Measurements from ENCODE around the gene SERP2.

The SERP2 gene

GRCh38 chr13:44379885-44380284 lies 6.3 kb downstream of the SERP2 start:
- H3K27ac ChIP-seq (ENCODE audit: low read depth, low read length), result no peak overlapping the region

GRCh38 chr13:44380404-44381165 lies 7.0 kb downstream of the SERP2 start:
- Histone ChIP-seq H3F3A (ENCODE audit: insufficient read depth) (no peaks in the 10 kb centered on the region), H3K4me2 (ENCODE audit: low read depth, low read length, poor library complexity, severe bottlenecking) (no peak overlapping the region), H3K79me2 (ENCODE audit: insufficient read depth, low read length) (no peaks in the 10 kb centered on the region), H3K9me3 (ENCODE audit: insufficient read depth, low read length) (no peaks in the 10 kb centered on the region), H3K27ac (ENCODE audit: low read depth, low read length) (no peak overlapping the region), H3K27me3 (ENCODE audit: low read length) (no peaks in the 10 kb centered on the region), H3K9ac (ENCODE audit: low read length) (no peak overlapping the region), H2AFZ (ENCODE audit: low read depth, low read length, severe bottlenecking) (no peak overlapping the region), H3K9me2 (replicated peaks; ENCODE audit: insufficient read depth, low read length) (no peaks in the 10 kb centered on the region), H4K20me1 (ENCODE audit: low read depth, low read length) (no peaks in the 10 kb centered on the region), H3K4me3 (ENCODE audit: insufficient read depth, low read length, poor library complexity, severe bottlenecking) (no peak overlapping the region), H3K36me3 (ENCODE audit: low read length) (no peaks in the 10 kb centered on the region)
- TF ChIP-seq CTCF (IDR thresholded peaks at IDR 0.05; ENCODE audit: insufficient read depth, low read length, poor library complexity, severe bottlenecking), result no peak
- no peak for TF ChIP-seq EZH2phosphoT487 (conservative IDR thresholded peaks at IDR 0.05; ENCODE audit: low read length)

More at GRCh38 chr13:44379885-44380284, 6.3 kb downstream of the SERP2 start:
- Histone ChIP-seq H3F3A (ENCODE audit: insufficient read depth) (no peaks in the 10 kb centered on the region), H4K20me1 (ENCODE audit: low read depth, low read length) (no peaks in the 10 kb centered on the region), H3K9ac (ENCODE audit: low read length) (no peak overlapping the region), H3K4me2 (ENCODE audit: low read depth, low read length, poor library complexity, severe bottlenecking) (no peak overlapping the region), H3K36me3 (ENCODE audit: low read length) (no peaks in the 10 kb centered on the region), H3K4me3 (ENCODE audit: insufficient read depth, low read length, poor library complexity, severe bottlenecking) (no peak overlapping the region), H3K79me2 (ENCODE audit: insufficient read depth, low read length) (no peaks in the 10 kb centered on the region), H2AFZ (ENCODE audit: low read depth, low read length, severe bottlenecking) (no peak overlapping the region), H3K9me2 (replicated peaks; ENCODE audit: insufficient read depth, low read length) (no peaks in the 10 kb centered on the region), H3K9me3 (ENCODE audit: insufficient read depth, low read length) (no peaks in the 10 kb centered on the region), H3K27me3 (ENCODE audit: low read length) (no peaks in the 10 kb centered on the region)
- TF ChIP-seq EZH2phosphoT487 (conservative IDR thresholded peaks at IDR 0.05; ENCODE audit: low read length), result no peak
- no peak for TF ChIP-seq CTCF (IDR thresholded peaks at IDR 0.05; ENCODE audit: insufficient read depth, low read length, poor library complexity, severe bottlenecking)

DNA sequence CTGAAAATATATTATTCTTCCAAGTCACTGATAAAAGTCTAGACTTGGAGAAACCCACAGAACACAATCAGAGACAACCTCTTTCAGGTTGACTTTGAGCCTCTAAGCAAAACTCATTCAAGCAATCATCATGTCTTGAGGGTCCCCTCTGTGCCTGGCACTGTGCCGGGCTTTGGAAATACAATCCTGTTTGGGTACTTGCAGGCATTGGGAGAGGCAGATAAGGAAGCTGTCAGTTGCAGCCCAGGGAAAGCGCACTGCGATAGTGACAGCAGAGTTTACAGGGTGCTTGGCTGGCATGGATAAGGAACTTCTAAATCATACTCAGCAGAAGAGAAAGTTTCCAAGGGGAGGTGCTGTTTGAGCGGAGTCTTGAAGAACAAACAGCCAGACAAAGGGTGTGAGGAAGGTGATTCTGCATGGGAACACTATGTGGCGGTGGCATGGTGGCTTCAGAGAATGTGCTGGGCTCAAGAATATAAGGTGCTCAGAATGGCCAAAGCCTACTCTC lies 9.1 kb downstream of the SERP2 start:
- Histone ChIP-seq H2AFZ (ENCODE audit: low read depth, low read length, severe bottlenecking) (no peak overlapping the region), H4K20me1 (ENCODE audit: low read depth, low read length) (no peaks in the 10 kb centered on the region), H3K4me3 (ENCODE audit: insufficient read depth, low read length, poor library complexity, severe bottlenecking) (no peak overlapping the region), H3K9ac (ENCODE audit: low read length) (no peak overlapping the region), H3F3A (ENCODE audit: insufficient read depth) (no peaks in the 10 kb centered on the region), H3K9me3 (ENCODE audit: insufficient read depth, low read length) (no peaks in the 10 kb centered on the region), H3K79me2 (ENCODE audit: insufficient read depth, low read length) (no peaks in the 10 kb centered on the region), H3K27me3 (ENCODE audit: low read length) (no peaks in the 10 kb centered on the region), H3K9me2 (replicated peaks; ENCODE audit: insufficient read depth, low read length) (no peaks in the 10 kb centered on the region), H3K27ac (ENCODE audit: low read depth, low read length) (no peak overlapping the region), H3K4me2 (ENCODE audit: low read depth, low read length, poor library complexity, severe bottlenecking) (no peak overlapping the region), H3K36me3 (ENCODE audit: low read length) (no peaks in the 10 kb centered on the region)
- TF ChIP-seq EZH2phosphoT487 (conservative IDR thresholded peaks at IDR 0.05; ENCODE audit: low read length) (no peak), CTCF (IDR thresholded peaks at IDR 0.05; ENCODE audit: insufficient read depth, low read length, poor library complexity, severe bottlenecking) (no peak)
